ENCODE measurements around the gene TBX19. TPM values are rescaled to one million over a fixed set of nuclear protein-coding genes. Genes with fewer than 3 reads are reported as not detected.

TBX19 gene
- total RNA-seq, 1 donor from 2014 or later: 1.8 TPM

DNA sequence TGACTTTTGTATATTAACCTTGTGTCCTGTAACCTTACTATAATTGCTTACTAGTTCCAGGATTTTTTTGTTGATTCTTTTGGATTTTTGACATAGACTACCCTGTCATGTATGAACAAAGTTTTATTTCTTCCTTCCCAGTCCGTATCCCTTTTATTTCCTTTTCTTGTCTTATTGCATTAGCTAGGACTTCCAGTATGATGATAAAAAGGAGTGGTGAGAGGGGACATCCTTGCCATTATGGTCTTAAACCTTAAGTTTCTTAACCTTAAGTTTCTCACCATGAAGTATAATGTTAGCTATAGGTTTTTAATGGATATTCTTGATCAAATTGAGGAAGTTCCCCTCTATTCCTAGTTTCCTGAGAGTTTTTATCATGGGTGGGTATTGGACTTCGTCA is 24.5 kb upstream of the TBX19 start:
- no peak overlapping the region for H3K4me3 Mint-ChIP-seq (ENCODE audit: unreplicated experiment)
- DNase-seq (ENCODE audit: low spot score): no peak
- peaks cover 18% of the 10 kb centered on the region for H3K9me3 Mint-ChIP-seq (ENCODE audit: low read depth)
- no peaks in the 10 kb centered on the region for H3K27me3 Mint-ChIP-seq (ENCODE audit: low read depth)
- no peak overlapping the region for H3K27ac Mint-ChIP-seq (ENCODE audit: unreplicated experiment)
- TF ChIP-seq, protein P1, sequence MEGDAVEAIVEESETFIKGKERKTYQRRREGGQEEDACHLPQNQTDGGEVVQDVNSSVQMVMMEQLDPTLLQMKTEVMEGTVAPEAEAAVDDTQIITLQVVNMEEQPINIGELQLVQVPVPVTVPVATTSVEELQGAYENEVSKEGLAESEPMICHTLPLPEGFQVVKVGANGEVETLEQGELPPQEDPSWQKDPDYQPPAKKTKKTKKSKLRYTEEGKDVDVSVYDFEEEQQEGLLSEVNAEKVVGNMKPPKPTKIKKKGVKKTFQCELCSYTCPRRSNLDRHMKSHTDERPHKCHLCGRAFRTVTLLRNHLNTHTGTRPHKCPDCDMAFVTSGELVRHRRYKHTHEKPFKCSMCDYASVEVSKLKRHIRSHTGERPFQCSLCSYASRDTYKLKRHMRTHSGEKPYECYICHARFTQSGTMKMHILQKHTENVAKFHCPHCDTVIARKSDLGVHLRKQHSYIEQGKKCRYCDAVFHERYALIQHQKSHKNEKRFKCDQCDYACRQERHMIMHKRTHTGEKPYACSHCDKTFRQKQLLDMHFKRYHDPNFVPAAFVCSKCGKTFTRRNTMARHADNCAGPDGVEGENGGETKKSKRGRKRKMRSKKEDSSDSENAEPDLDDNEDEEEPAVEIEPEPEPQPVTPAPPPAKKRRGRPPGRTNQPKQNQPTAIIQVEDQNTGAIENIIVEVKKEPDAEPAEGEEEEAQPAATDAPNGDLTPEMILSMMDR (IDR thresholded peaks at IDR 0.05): no peak
- peaks cover 31% of the 10 kb centered on the region for H3K4me1 Mint-ChIP-seq (ENCODE audit: low read depth)
- H3K36me3 Mint-ChIP-seq (ENCODE audit: low read depth): peaks cover 26% of the 10 kb centered on the region

DNA sequence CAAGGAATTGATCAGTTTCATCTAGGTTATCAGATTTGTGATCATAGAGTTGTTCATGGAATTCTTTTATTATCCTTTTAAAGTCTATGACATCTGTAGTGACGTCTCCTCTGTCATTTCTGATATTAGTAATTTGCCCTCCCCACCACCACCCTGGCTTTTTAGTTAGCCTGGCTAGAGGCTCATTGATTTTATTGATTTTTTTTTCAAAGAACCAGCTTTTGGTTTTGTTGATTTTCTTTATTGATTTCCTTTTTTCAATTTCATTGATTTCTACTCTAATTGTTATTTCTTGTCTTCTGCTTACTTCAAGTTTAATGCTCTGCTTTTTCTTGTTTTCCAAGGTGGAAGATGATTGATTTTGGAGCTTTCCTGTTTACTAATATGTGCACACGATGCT is 23.3 kb upstream of the TBX19 start:
- peaks cover 36% of the 10 kb centered on the region for H3K4me1 Mint-ChIP-seq (ENCODE audit: low read depth)
- H3K36me3 Mint-ChIP-seq (ENCODE audit: low read depth): peaks cover 25% of the 10 kb centered on the region
- no peak overlapping the region for H3K27ac Mint-ChIP-seq (ENCODE audit: unreplicated experiment)
- no peak overlapping the region for H3K4me3 Mint-ChIP-seq (ENCODE audit: unreplicated experiment)
- TF ChIP-seq, protein P1 (IDR thresholded peaks at IDR 0.05): no peak
- no peak for DNase-seq (ENCODE audit: low spot score)
- no peaks in the 10 kb centered on the region for H3K27me3 Mint-ChIP-seq (ENCODE audit: low read depth)
- peaks cover 18% of the 10 kb centered on the region for H3K9me3 Mint-ChIP-seq (ENCODE audit: low read depth)

DNA sequence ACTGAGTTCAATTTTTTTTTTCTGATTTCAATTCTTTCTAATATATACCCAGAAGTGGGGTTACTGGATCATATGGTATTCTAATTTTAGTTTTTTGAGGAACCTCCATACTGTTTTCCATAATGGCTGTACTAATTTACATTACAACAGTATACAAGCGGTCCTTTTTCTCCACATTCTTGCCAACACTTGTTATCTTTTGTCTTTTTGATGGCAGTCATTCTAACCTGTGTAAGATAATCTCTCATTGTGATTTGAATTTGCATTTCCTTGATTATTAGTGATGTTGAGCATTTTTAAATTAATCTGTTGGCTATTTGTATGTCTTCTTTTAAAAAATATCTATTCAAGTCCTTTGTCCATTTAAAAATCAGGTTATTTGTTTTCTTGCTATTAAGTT is 21.1 kb upstream of the TBX19 start:
- DNase-seq (ENCODE audit: low spot score): no peak
- H3K4me1 Mint-ChIP-seq (ENCODE audit: low read depth): peaks cover 30% of the 10 kb centered on the region
- peaks cover 18% of the 10 kb centered on the region for H3K9me3 Mint-ChIP-seq (ENCODE audit: low read depth)
- TF ChIP-seq, protein P1 (IDR thresholded peaks at IDR 0.05): no peak
- no peaks in the 10 kb centered on the region for H3K27me3 Mint-ChIP-seq (ENCODE audit: low read depth)
- H3K4me3 Mint-ChIP-seq (ENCODE audit: unreplicated experiment): no peak overlapping the region
- H3K36me3 Mint-ChIP-seq (ENCODE audit: low read depth): peaks cover 22% of the 10 kb centered on the region
- no peak overlapping the region for H3K27ac Mint-ChIP-seq (ENCODE audit: unreplicated experiment)

DNA sequence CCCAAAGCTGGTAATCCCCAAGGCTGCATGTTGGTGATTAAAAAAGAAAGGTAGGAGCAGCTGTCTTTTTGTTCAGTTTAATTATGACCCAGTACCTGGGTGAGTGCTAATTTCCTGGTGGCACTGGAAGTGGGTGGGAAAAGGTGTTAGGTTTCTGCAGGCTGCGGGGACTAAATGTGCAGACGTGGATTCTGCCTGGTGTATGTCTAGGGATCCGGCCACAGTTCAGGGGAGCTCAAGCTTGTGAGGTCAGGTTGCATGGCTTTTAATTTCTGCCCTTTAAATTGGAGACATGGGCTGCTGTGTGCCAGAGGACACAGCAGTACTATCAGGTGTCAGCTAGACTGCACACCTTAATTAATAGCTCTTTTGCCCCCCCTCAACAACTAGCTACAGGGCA is 20.3 kb upstream of the TBX19 start:
- H3K27me3 Mint-ChIP-seq (ENCODE audit: low read depth): no peaks in the 10 kb centered on the region
- H3K27ac Mint-ChIP-seq (ENCODE audit: unreplicated experiment): peak overlapping the region; percentile 30
- peaks cover 18% of the 10 kb centered on the region for H3K9me3 Mint-ChIP-seq (ENCODE audit: low read depth)
- TF ChIP-seq, protein P1 (IDR thresholded peaks at IDR 0.05): no peak
- H3K36me3 Mint-ChIP-seq (ENCODE audit: low read depth): peaks cover 20% of the 10 kb centered on the region
- no peak for DNase-seq (ENCODE audit: low spot score)
- H3K4me3 Mint-ChIP-seq (ENCODE audit: unreplicated experiment): no peak overlapping the region
- H3K4me1 Mint-ChIP-seq (ENCODE audit: low read depth): peaks cover 30% of the 10 kb centered on the region

DNA sequence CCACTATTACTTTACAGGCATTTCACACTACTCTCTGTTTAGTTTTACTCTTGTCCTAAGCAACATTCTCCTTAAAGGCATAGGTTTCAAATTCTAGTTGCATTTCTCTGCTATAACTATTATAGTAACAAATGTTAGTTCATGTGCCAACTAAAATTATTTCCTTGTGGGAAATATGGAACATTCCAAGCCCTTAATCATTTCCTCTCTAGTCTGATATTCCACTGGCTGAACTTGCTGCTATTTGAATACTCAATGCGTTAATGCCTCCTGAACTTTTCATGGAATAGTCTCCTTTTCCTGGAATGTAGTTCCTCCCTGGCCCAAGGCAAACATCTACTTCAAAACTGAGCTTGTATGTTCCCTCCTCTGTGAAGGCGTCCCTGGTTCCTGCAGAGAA is 19.3 kb upstream of the TBX19 start:
- H3K9me3 Mint-ChIP-seq (ENCODE audit: low read depth): peaks cover 12% of the 10 kb centered on the region

More for the DNA sequence above, 19.3 kb upstream of the TBX19 start:
- Mint-ChIP-seq H3K36me3 (ENCODE audit: low read depth) (peaks cover 14% of the 10 kb centered on the region), H3K4me3 (ENCODE audit: unreplicated experiment) (peak overlapping the region; percentile 26), H3K4me1 (ENCODE audit: low read depth) (peaks cover 30% of the 10 kb centered on the region), H3K27me3 (ENCODE audit: low read depth) (no peaks in the 10 kb centered on the region), H3K27ac (ENCODE audit: unreplicated experiment) (peak overlapping the region; percentile 62)
- TF ChIP-seq, protein P1 (IDR thresholded peaks at IDR 0.05): no peak
- DNase-seq (ENCODE audit: low spot score): no peak

Data from chondrocyte (in vitro differentiated cells).